Neural progenitor cell (in vitro differentiated cells): ENCODE measurements around the gene BLOC1S3. TPM values are rescaled to one million over a fixed set of nuclear protein-coding genes. Genes with fewer than 3 reads are reported as not detected.

Experiments used
- DNase-seq: peaks from one replicate; pipeline ENCODE4 v3.0.0-alpha.2; 2016; ENCODE audit warnings: low spot score
- H2AFZ ChIP-seq: fragments of 200-600 bp; sonication (generic); replicated peaks from 2 replicates; pipeline ENCODE4 v1.6.1; 2016; ENCODE audit warnings: antibody characterized with exemption
- H3F3A ChIP-seq: fragments of 200-600 bp; sonication (generic); 2 replicates; pipeline ENCODE4 v1.6.1; 2016; ENCODE audit warnings: antibody characterized with exemption, low read depth
- H3K27ac ChIP-seq: fragments of 200-600 bp; sonication (generic); 2 replicates; pipeline ENCODE4 v1.5.1; 2016; ENCODE audit warnings: mild to moderate bottlenecking
- H3K27me3 ChIP-seq: fragments of 200-600 bp; sonication (generic); 2 replicates; pipeline ENCODE4 v1.6.1; 2016; ENCODE audit warnings: mild to moderate bottlenecking, moderate library complexity
- H3K36me3 ChIP-seq: fragments of 200-600 bp; sonication (generic); 2 replicates; pipeline ENCODE4 v1.5.1; 2016
- H3K4me1 ChIP-seq: fragments of 200-600 bp; sonication (generic); 2 replicates; pipeline ENCODE4 v1.6.1; 2016; ENCODE audit warnings: mixed run types
- H3K4me2 ChIP-seq: fragments of 200-600 bp; sonication (generic); 2 replicates; pipeline ENCODE4 v1.6.1; 2016
- H3K4me3 ChIP-seq: fragments of 200-600 bp; sonication (generic); 2 replicates; pipeline ENCODE4 v1.5.1; 2016
- H3K79me2 ChIP-seq: fragments of 200-600 bp; sonication (generic); 2 replicates; pipeline ENCODE4 v1.6.1; 2016; ENCODE audit warnings: low read depth
- H3K9ac ChIP-seq: fragments of 200-600 bp; sonication (generic); 2 replicates; pipeline ENCODE4 v1.6.1; 2016
- H3K9me3 ChIP-seq: fragments of 200-600 bp; sonication (generic); 2 replicates; pipeline ENCODE4 v1.5.1; 2016; ENCODE audit warnings: low read depth
- H4K20me1 ChIP-seq: fragments of 200-600 bp; sonication (generic); 2 replicates; pipeline ENCODE4 v1.6.1; 2016; ENCODE audit warnings: low read depth
- H3K27ac Mint-ChIP-seq: 3 replicates; pipeline ENCODE4 v1.8.0; 2021; ENCODE audit warnings: mixed read lengths
- H3K27me3 Mint-ChIP-seq: 2 replicates; pipeline ENCODE4 v1.8.0; 2022; ENCODE audit warnings: low read depth, mild to moderate bottlenecking, inconsistent platforms, moderate library complexity, mixed read lengths; ENCODE audit not compliant: insufficient read depth
- H3K36me3 Mint-ChIP-seq: 3 replicates; pipeline ENCODE4 v1.8.0; 2021; ENCODE audit warnings: mixed read lengths
- H3K4me1 Mint-ChIP-seq: 3 replicates; pipeline ENCODE4 v1.8.0; 2021; ENCODE audit warnings: mixed read lengths
- H3K4me3 Mint-ChIP-seq: 3 replicates; pipeline ENCODE4 v1.8.0; 2021; ENCODE audit warnings: mild to moderate bottlenecking, moderate library complexity, mixed read lengths
- H3K9me3 Mint-ChIP-seq: 3 replicates; pipeline ENCODE4 v1.8.0; 2020; ENCODE audit warnings: mixed read lengths
- EZH2 ChIP-seq: fragments of 200-600 bp; sonication (generic); IDR thresholded peaks from 2 replicates; pipeline ENCODE4 v1.6.1; 2017; ENCODE audit warnings: antibody characterized with exemption, mild to moderate bottlenecking, moderate library complexity
- EZH2phosphoT487 ChIP-seq: fragments of 200-600 bp; sonication (generic); IDR thresholded peaks from 2 replicates; pipeline ENCODE4 v1.6.1; 2017; ENCODE audit warnings: antibody characterized with exemption
- total RNA-seq: library from RNA; depleted of rRNA; stranded (reverse); fragments of >200 nt; gene quantifications from 2 replicates; pipeline ENCODE4 v1.2.3, GENCODE V29; 2015; ENCODE audit warnings: low replicate concordance
- TF ChIP-seq, protein P1 (sequence below): fragments of 200-600 bp; sonication (generic); IDR thresholded peaks from 2 replicates; pipeline ENCODE4 v1.5.1; 2017; ENCODE audit warnings: antibody characterized with exemption, mild to moderate bottlenecking

BLOC1S3 gene
- total RNA-seq, 1 donor from 2014 or later = 2.0 TPM

DNA sequence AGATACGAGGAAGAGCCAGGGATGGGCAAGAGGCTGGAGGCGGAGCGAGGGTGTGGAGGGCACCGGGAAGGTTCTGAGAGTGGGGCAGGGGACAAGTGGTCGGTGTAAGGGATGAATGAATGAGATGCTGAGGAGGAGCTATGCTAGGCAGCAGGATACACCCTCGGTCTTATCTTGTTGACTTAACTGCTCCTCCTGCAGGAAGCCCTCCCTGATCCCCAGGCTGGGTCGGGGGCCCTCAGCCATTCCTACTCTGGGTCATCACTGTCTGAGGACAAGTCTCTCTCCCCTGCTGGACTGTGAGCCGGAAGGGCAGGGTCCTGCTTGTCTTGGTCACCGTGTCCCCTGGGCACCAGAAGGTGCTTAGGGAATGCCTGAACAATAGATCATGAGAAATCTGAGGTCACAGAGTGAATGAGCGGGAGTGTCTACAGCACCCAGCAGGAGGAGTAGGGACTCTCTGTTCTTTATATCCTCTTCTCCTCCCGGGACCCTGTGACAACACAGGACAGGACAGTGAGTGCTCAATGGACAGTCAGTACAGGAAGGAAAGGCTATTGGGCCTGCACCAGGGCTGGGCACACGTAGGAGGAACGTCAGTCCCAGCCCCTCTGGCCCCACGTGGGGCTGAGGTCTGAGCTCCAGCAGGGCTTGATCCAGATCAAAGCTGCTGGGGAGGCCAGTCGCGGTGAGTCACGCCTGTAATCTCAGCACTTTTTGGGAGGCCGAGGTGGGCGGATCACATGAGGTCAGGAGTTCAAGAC, 24.3 kb upstream of the BLOC1S3 start:
- peaks cover 20% of the 10 kb centered on the region for H3K27me3 Mint-ChIP-seq
- H3K9me3 ChIP-seq = no peaks in the 10 kb centered on the region
- peaks cover 14% of the 10 kb centered on the region for H4K20me1 ChIP-seq
- H3K36me3 ChIP-seq = no peaks in the 10 kb centered on the region
- H3K79me2 ChIP-seq = no peaks in the 10 kb centered on the region
- peak overlapping the region; percentile 78 for H3K4me2 ChIP-seq
- peak overlapping the region; percentile 43 for H3K4me3 ChIP-seq
- peaks cover 24% of the 10 kb centered on the region for H3F3A ChIP-seq
- H3K27ac Mint-ChIP-seq = no peak overlapping the region
- H3K4me1 ChIP-seq = peaks cover 11% of the 10 kb centered on the region
- H2AFZ ChIP-seq = peak overlapping the region; percentile 58
- DNase-seq = no peak
- no peaks in the 10 kb centered on the region for H3K36me3 Mint-ChIP-seq
- H3K27me3 ChIP-seq = peaks cover 69% of the 10 kb centered on the region
- no peak for TF ChIP-seq EZH2phosphoT487
- TF ChIP-seq, protein P1, sequence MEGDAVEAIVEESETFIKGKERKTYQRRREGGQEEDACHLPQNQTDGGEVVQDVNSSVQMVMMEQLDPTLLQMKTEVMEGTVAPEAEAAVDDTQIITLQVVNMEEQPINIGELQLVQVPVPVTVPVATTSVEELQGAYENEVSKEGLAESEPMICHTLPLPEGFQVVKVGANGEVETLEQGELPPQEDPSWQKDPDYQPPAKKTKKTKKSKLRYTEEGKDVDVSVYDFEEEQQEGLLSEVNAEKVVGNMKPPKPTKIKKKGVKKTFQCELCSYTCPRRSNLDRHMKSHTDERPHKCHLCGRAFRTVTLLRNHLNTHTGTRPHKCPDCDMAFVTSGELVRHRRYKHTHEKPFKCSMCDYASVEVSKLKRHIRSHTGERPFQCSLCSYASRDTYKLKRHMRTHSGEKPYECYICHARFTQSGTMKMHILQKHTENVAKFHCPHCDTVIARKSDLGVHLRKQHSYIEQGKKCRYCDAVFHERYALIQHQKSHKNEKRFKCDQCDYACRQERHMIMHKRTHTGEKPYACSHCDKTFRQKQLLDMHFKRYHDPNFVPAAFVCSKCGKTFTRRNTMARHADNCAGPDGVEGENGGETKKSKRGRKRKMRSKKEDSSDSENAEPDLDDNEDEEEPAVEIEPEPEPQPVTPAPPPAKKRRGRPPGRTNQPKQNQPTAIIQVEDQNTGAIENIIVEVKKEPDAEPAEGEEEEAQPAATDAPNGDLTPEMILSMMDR = no peak
- TF ChIP-seq EZH2 = no peak
- H3K27ac ChIP-seq = no peak overlapping the region
- H3K4me3 Mint-ChIP-seq = peak overlapping the region; percentile 79
- H3K9me3 Mint-ChIP-seq = peaks cover 2% of the 10 kb centered on the region
- H3K4me1 Mint-ChIP-seq = peaks cover 19% of the 10 kb centered on the region
- no peak overlapping the region for H3K9ac ChIP-seq

DNA sequence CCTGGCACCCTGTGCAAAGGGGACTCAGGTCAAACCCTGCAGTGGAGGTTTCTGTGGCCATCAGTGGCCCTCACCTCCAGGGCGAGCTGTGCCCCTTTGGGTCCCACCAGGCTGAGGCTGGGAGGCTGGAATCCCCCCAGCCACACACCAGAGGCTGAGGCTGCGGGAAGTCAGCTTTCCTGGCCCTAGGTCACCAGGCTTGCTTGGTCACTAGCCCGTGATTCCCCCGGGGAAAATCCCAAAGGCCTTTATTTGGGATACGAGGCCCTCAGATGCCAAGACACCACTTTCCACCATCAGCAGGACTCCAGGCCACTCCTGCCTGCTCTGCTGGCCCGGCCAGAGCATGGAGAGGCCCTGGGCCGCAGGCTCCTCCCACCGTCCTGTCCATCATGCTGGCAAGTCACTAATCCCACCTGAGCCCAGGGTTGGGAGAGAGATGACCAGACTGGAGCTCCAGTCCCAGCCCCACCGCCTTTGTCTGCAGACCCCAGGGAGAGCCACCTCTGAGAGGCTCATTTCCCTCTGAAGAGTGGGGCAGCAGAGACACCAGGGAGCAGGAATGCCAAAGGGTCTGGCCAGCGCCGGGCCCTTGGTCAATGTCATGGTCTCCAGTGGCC, 22.5 kb upstream of the BLOC1S3 start:
- Mint-ChIP-seq H3K4me3 (no peak overlapping the region), H3K36me3 (no peaks in the 10 kb centered on the region), H3K27me3 (peaks cover 13% of the 10 kb centered on the region), H3K4me1 (peaks cover 19% of the 10 kb centered on the region), H3K9me3 (peaks cover 2% of the 10 kb centered on the region), H3K27ac (no peak overlapping the region)
- Histone ChIP-seq H4K20me1 (peaks cover 14% of the 10 kb centered on the region), H3K36me3 (no peaks in the 10 kb centered on the region), H3K9me3 (no peaks in the 10 kb centered on the region), H3F3A (peaks cover 24% of the 10 kb centered on the region), H3K9ac (no peak overlapping the region), H2AFZ (no peak overlapping the region), H3K27ac (no peak overlapping the region), H3K4me1 (peaks cover 11% of the 10 kb centered on the region), H3K27me3 (peaks cover 71% of the 10 kb centered on the region), H3K79me2 (no peaks in the 10 kb centered on the region), H3K4me3 (no peak overlapping the region), H3K4me2 (no peak overlapping the region)
- DNase-seq = peak; percentile 70
- TF ChIP-seq, protein P1 = no peak
- no peak for TF ChIP-seq EZH2phosphoT487
- no peak for TF ChIP-seq EZH2

DNA sequence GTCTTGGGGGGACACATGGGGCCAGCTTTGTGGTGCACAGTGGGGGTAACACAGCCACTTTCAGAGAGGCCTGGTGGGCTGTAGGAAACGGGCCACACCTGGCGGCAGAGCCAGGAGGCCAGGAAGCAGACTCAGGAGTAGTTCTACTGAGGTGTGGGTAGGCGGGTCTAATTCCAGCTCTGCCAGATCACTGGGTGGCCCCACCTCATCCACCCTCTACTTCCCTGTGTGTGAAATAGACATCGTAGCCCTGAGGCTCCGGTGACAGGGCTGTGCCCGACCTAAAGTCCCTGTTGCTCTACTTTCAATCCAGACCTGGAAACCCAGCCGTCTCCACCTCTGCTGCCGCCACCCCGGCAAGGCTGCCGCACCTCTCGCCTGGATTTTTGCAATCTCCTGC, 21.8 kb upstream of the BLOC1S3 start:
- Mint-ChIP-seq H3K4me3 (peak overlapping the region; percentile 68), H3K27me3 (peaks cover 13% of the 10 kb centered on the region), H3K4me1 (peaks cover 19% of the 10 kb centered on the region), H3K27ac (peak overlapping the region; percentile 80), H3K36me3 (no peaks in the 10 kb centered on the region), H3K9me3 (no peaks in the 10 kb centered on the region)
- Histone ChIP-seq H4K20me1 (peaks cover 13% of the 10 kb centered on the region), H3K4me2 (no peak overlapping the region), H3K9ac (no peak overlapping the region), H3K79me2 (no peaks in the 10 kb centered on the region), H3F3A (peaks cover 23% of the 10 kb centered on the region), H3K9me3 (no peaks in the 10 kb centered on the region), H3K4me3 (no peak overlapping the region), H3K27ac (no peak overlapping the region), H3K36me3 (no peaks in the 10 kb centered on the region), H3K27me3 (peaks cover 71% of the 10 kb centered on the region), H2AFZ (no peak overlapping the region), H3K4me1 (peaks cover 11% of the 10 kb centered on the region)
- no peak for TF ChIP-seq EZH2
- TF ChIP-seq, protein P1 = no peak
- no peak for TF ChIP-seq EZH2phosphoT487
- no peak for DNase-seq
